Measurements from ENCODE around the gene ZMYND11.

GRCh38 chr10:96466-96865 lies 38.8 kb upstream of the ZMYND11 start:
- TF ChIP-seq, protein P1, sequence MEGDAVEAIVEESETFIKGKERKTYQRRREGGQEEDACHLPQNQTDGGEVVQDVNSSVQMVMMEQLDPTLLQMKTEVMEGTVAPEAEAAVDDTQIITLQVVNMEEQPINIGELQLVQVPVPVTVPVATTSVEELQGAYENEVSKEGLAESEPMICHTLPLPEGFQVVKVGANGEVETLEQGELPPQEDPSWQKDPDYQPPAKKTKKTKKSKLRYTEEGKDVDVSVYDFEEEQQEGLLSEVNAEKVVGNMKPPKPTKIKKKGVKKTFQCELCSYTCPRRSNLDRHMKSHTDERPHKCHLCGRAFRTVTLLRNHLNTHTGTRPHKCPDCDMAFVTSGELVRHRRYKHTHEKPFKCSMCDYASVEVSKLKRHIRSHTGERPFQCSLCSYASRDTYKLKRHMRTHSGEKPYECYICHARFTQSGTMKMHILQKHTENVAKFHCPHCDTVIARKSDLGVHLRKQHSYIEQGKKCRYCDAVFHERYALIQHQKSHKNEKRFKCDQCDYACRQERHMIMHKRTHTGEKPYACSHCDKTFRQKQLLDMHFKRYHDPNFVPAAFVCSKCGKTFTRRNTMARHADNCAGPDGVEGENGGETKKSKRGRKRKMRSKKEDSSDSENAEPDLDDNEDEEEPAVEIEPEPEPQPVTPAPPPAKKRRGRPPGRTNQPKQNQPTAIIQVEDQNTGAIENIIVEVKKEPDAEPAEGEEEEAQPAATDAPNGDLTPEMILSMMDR (IDR thresholded peaks at IDR 0.05), result no peak
- no peak for TF ChIP-seq POLR2A (IDR thresholded peaks at IDR 0.05)
